Keratinocyte (primary cell): Measurements from ENCODE around the gene MFSD2A. TPM values are rescaled to one million over a fixed set of nuclear protein-coding genes. Genes with fewer than 3 reads are reported as not detected.

ENCODE experiments used
- DNase-seq: peaks from one replicate; pipeline ENCODE4 v3.0.0-alpha.2; 2011; ENCODE audit warnings: low read depth, missing footprints, low spot score
- FAIRE-seq: peaks from 2 replicates; lab custom pipeline; 2011; peaks lifted over from hg19 to GRCh38; lab: Jason Lieb, UNC
- H2AFZ ChIP-seq: 2 replicates; pipeline ENCODE4 v1.6.0; 2012; ENCODE audit warnings: low read length, control low read depth, inconsistent platforms; ENCODE audit not compliant: control insufficient read depth
- H3K27ac ChIP-seq: 2 replicates; pipeline ENCODE4 v1.5.1; 2011; ENCODE audit warnings: low read length; ENCODE audit not compliant: control insufficient read depth, insufficient read depth
- H3K27me3 ChIP-seq: 3 replicates; pipeline ENCODE4 v1.6.0; 2011; ENCODE audit warnings: low read length; ENCODE audit not compliant: control insufficient read depth, insufficient read depth; ENCODE audit errors: extremely low read depth
- H3K36me3 ChIP-seq, 2 experiments: 2 replicates in 1 of 2; 3 replicates in 1 of 2; pipeline ENCODE4 v1.5.1; 2011; ENCODE audit warnings: low read length in 2 of 2, mild to moderate bottlenecking in 1 of 2; ENCODE audit not compliant: control insufficient read depth in 2 of 2, insufficient read depth in 2 of 2; ENCODE audit errors: extremely low read depth in 1 of 2
- H3K4me1 ChIP-seq: 3 replicates; pipeline ENCODE4 v1.5.1; 2011; ENCODE audit warnings: low read length; ENCODE audit not compliant: control insufficient read depth, insufficient read depth; ENCODE audit errors: extremely low read depth
- H3K4me2 ChIP-seq: 3 replicates; pipeline ENCODE4 v1.6.0; 2011; ENCODE audit warnings: low read depth, low read length; ENCODE audit not compliant: control insufficient read depth, insufficient read depth; ENCODE audit errors: extremely low read depth
- H3K4me3 ChIP-seq, 3 experiments: fragments of 200-600 bp in 1 of 3; sonication (generic) in 1 of 3; 2 replicates in 2 of 3; 3 replicates in 1 of 3; pipeline ENCODE4 v1.5.1; 2011 to 2016; ENCODE audit warnings: low read length in 3 of 3, mild to moderate bottlenecking in 3 of 3, control low read depth in 2 of 3, inconsistent platforms in 1 of 3, low read depth in 1 of 3, mixed read lengths in 1 of 3, mixed run types in 1 of 3, moderate library complexity in 1 of 3; ENCODE audit not compliant: control insufficient read depth in 2 of 3, insufficient read depth in 2 of 3; ENCODE audit errors: extremely low read depth in 1 of 3
- H3K79me2 ChIP-seq: 2 replicates; pipeline ENCODE4 v1.6.0; 2012; ENCODE audit warnings: low read length; ENCODE audit not compliant: control insufficient read depth, insufficient read depth
- H3K9ac ChIP-seq: 3 replicates; pipeline ENCODE4 v1.6.0; 2011; ENCODE audit warnings: low read length; ENCODE audit not compliant: control insufficient read depth, insufficient read depth; ENCODE audit errors: extremely low read depth
- H3K9me1 ChIP-seq: 3 replicates; pipeline ENCODE4 v1.6.0; 2011; ENCODE audit warnings: low read length; ENCODE audit not compliant: control insufficient read depth, insufficient read depth; ENCODE audit errors: extremely low read depth
- H3K9me3 ChIP-seq: 2 replicates; pipeline ENCODE4 v1.5.1; 2012; ENCODE audit warnings: low read depth, low read length; ENCODE audit not compliant: control insufficient read depth
- H4K20me1 ChIP-seq: 3 replicates; pipeline ENCODE4 v1.6.0; 2011; ENCODE audit warnings: low read length; ENCODE audit not compliant: control insufficient read depth, insufficient read depth; ENCODE audit errors: extremely low read depth
- EZH2 ChIP-seq: IDR thresholded peaks from one replicate; pipeline ENCODE4 v1.6.1; 2012; ENCODE audit warnings: inconsistent platforms, mild to moderate bottlenecking, low read length, moderate library complexity
- dilution Hi-C: fragments of 300-500 bp; cut with MboI; formaldehyde crosslinking; loops from one replicate; pipeline ENCODE4 v1.7.0; 2020; ENCODE audit warnings: low sequenced_read_pairs; ENCODE audit not compliant: extremely low pct_ligation_motif_present
- polyA plus RNA-seq, 5 experiments: library from polyadenylated mRNA; depleted of rRNA in 3 of 5; stranded (reverse) in 3 of 5; stranded (forward) in 1 of 5; unstranded in 1 of 5; fragments of >200 nt; gene quantifications; 1 replicate in 1 of 5; 2 replicates in 3 of 5; 3 replicates in 1 of 5; pipeline versions ENCODE4 v1.2.1 to v1.2.3, GENCODE V29; 2011 to 2012; ENCODE audit warnings: missing spikeins in 2 of 5, low read depth in 1 of 5, low replicate concordance in 1 of 5
- TF ChIP-seq, protein P1 (sequence below), 3 experiments: IDR thresholded peaks in 1 of 3; conservative IDR thresholded peaks in 1 of 3; optimal IDR thresholded peaks in 1 of 3; 2 replicates in 2 of 3; 3 replicates in 1 of 3; pipeline versions ENCODE3 to v1.5.1; 2011; ENCODE audit warnings: low read length in 3 of 3, mild to moderate bottlenecking in 3 of 3, moderate library complexity in 2 of 3, control low read depth in 1 of 3, inconsistent platforms in 1 of 3; ENCODE audit not compliant: insufficient read depth in 2 of 3; ENCODE audit errors: extremely low read depth in 1 of 3

MFSD2A gene
- polyA plus RNA-seq, 1 donor (not counting 4 experiments of a cell fraction or from before 2014, with no cell fraction given) = 50.1 TPM

DNA sequence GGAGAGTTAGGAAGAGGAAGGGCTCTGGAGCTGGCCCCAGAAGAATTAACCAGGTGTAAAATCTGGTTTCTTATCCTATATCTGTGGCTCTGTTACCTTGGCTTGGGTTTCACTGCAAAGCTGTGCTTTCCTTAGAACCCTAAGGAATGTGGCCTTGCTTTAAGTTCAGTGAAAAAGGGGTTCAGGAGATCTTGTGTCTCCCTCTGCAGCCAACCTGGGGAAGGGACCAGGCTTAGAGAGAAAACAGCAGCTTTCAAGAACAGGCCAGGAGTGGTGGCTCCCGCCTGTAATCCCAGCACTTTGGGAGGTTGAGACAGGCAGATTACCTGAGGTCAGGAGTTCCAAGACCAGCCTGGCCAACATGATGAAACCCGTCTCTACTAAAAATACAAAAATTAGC, 37.1 kb upstream of the MFSD2A start:
- Histone ChIP-seq H2AFZ (no peak overlapping the region), H3K9me1 (no peaks in the 10 kb centered on the region), H3K9ac (no peak overlapping the region), H3K9me3 (no peaks in the 10 kb centered on the region), H3K36me3 (no peaks in the 10 kb centered on the region), H3K4me2 (no peak overlapping the region), H3K79me2 (no peaks in the 10 kb centered on the region), H3K27ac (no peak overlapping the region), H3K4me1 (no peaks in the 10 kb centered on the region), H3K27me3 (no peaks in the 10 kb centered on the region), H4K20me1 (no peaks in the 10 kb centered on the region), H3K4me3 (no peak overlapping the region)
- FAIRE-seq (no peak), DNase-seq (no peak)
- no peak for TF ChIP-seq EZH2
- TF ChIP-seq, protein P1, sequence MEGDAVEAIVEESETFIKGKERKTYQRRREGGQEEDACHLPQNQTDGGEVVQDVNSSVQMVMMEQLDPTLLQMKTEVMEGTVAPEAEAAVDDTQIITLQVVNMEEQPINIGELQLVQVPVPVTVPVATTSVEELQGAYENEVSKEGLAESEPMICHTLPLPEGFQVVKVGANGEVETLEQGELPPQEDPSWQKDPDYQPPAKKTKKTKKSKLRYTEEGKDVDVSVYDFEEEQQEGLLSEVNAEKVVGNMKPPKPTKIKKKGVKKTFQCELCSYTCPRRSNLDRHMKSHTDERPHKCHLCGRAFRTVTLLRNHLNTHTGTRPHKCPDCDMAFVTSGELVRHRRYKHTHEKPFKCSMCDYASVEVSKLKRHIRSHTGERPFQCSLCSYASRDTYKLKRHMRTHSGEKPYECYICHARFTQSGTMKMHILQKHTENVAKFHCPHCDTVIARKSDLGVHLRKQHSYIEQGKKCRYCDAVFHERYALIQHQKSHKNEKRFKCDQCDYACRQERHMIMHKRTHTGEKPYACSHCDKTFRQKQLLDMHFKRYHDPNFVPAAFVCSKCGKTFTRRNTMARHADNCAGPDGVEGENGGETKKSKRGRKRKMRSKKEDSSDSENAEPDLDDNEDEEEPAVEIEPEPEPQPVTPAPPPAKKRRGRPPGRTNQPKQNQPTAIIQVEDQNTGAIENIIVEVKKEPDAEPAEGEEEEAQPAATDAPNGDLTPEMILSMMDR (optimal IDR thresholded peaks at IDR 0.05 in 1 of 3, IDR thresholded peaks at IDR 0.05 in 1 of 3, conservative IDR thresholded peaks at IDR 0.05 in 1 of 3; ENCODE audit: extremely low read depth in 1 of 3, insufficient read depth in 2 of 3, low read length in 3 of 3) = peak; percentile 14 to 37 (median 21)
- dilution Hi-C loops = no loop called here

DNA sequence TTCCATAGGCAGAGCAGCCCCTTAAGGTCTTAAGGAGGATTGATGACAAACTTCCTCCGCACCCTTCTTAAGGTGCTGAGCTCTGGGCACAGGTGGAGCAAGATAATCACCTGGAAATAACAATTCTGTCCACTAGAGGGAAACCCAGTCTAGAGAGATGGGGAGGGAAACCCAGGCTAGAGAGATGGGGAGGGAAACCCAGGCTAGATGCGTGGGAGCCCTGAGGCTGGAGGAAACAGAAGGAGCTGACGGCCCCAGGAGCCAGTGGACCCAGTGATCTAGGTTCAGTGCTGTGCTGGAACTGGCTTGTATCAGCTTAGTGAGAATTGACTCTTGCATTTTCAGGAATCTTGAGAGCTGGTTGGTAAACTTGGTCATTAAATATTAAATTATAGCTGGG, 35.4 kb upstream of the MFSD2A start:
- H3K4me2 ChIP-seq = no peak overlapping the region
- H3K4me1 ChIP-seq = no peaks in the 10 kb centered on the region
- no peak overlapping the region for H3K27ac ChIP-seq
- H3K4me3 ChIP-seq = no peak overlapping the region
- no peaks in the 10 kb centered on the region for H3K9me3 ChIP-seq
- H3K9me1 ChIP-seq = no peaks in the 10 kb centered on the region
- no peaks in the 10 kb centered on the region for H4K20me1 ChIP-seq
- dilution Hi-C loops = no loop called here
- FAIRE-seq = peak; percentile 97
- TF ChIP-seq, protein P1 (optimal IDR thresholded peaks at IDR 0.05 in 1 of 3, IDR thresholded peaks at IDR 0.05 in 1 of 3, conservative IDR thresholded peaks at IDR 0.05 in 1 of 3; ENCODE audit: extremely low read depth in 1 of 3, insufficient read depth in 2 of 3, low read length in 3 of 3) = peak; percentile 58 to 70 (median 70)
- TF ChIP-seq EZH2 = no peak
- no peaks in the 10 kb centered on the region for H3K79me2 ChIP-seq
- no peak overlapping the region for H3K9ac ChIP-seq
- H3K36me3 ChIP-seq = no peaks in the 10 kb centered on the region
- H3K27me3 ChIP-seq = no peaks in the 10 kb centered on the region
- DNase-seq = no peak
- H2AFZ ChIP-seq = no peak overlapping the region
